Esophagus squamous epithelium (tissue), 4 donors: ENCODE results near the gene IDUA.

ENCODE experiments used
- POLR2A ChIP-seq, 4 donors: fragments of 450-650 bp; IDR thresholded peaks; one replicate each; pipeline ENCODE4 v1.6.1; 2017; ENCODE audit warnings: antibody characterized with exemption in 4 of 4, mild to moderate bottlenecking in 4 of 4, moderate library complexity in 3 of 4
- TF ChIP-seq, protein P1 (sequence below), 6 experiments: fragments of 450-650 bp in 4 of 6; fragments of 200-600 bp in 2 of 6; sonication (generic) in 2 of 6; IDR thresholded peaks; one replicate each; pipeline ENCODE4 v1.5.1; 2016 to 2019; ENCODE audit warnings: antibody characterized with exemption in 6 of 6, mild to moderate bottlenecking in 4 of 6, moderate library complexity in 4 of 6

DNA sequence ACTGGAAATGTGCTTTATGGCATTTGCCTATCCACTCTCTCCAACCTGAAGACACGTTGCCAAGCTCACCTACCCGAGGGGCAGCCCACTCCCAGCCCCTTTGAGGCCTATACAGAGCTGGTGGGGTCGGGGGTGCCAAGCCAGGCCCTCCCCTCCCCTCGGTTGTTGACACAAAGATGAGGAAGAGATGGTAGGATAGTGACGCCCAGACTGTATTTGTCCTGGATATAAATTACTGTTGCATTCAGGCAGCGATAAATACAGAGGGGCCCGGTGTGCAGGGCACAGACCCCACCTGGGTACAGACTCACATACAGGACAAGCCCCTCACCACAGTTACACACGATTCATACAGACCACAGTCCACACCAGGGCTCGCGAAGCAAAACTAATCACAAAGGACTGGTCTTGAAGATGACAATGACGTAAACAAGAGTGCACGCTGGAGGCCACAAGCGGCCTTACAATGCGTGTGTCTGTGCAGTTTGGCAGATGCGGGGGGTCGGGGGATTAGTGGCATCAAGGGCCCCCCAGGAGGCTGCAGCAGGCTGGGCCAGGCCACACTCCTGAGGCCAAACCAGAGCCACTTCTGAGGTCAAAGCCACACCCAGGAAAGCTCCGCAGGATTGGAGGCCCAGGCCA is 28.0 kb upstream of the IDUA start:
- TF ChIP-seq POLR2A (IDR thresholded peaks at IDR 0.05), result no peak
- TF ChIP-seq, protein P1, sequence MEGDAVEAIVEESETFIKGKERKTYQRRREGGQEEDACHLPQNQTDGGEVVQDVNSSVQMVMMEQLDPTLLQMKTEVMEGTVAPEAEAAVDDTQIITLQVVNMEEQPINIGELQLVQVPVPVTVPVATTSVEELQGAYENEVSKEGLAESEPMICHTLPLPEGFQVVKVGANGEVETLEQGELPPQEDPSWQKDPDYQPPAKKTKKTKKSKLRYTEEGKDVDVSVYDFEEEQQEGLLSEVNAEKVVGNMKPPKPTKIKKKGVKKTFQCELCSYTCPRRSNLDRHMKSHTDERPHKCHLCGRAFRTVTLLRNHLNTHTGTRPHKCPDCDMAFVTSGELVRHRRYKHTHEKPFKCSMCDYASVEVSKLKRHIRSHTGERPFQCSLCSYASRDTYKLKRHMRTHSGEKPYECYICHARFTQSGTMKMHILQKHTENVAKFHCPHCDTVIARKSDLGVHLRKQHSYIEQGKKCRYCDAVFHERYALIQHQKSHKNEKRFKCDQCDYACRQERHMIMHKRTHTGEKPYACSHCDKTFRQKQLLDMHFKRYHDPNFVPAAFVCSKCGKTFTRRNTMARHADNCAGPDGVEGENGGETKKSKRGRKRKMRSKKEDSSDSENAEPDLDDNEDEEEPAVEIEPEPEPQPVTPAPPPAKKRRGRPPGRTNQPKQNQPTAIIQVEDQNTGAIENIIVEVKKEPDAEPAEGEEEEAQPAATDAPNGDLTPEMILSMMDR (IDR thresholded peaks at IDR 0.05), result no peak
